Daoy (cell line): Measurements from ENCODE around the gene RARB. TPM values are rescaled to one million over a fixed set of nuclear protein-coding genes. Genes with fewer than 3 reads are reported as not detected.

ENCODE experiments used
- DNase-seq: peaks from one replicate; pipeline ENCODE4 v3.0.0-alpha.2; 2015; ENCODE audit warnings: low read depth
- total RNA-seq: library from RNA; depleted of rRNA; stranded (reverse); fragments of >200 nt; shearing (Covaris generic); gene quantifications from 2 replicates; pipeline ENCODE4 v1.2.3, GENCODE V29; 2014; rRNA removed

The RARB gene
- total RNA-seq, 1 experiment from 2014 or later: 4.7 TPM

DNA sequence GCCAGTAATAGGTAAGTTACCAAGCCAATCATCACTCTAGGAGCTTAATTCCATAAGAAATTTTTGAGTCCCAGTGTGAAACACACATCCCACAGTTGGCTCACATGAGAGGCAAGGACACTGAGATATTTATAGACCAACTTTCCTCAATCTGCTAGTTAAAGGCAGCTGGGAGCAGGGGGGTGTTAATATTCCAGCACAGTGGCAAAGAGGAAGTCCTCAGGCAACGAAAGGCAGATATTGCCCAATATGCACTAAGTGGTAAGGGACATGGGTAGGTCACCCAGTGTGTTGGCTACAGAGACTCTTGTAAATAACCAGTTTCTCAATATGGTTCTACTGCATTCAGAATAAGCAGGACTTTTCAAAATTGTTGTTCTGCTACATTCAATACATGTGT lies 175.6 kb downstream of the RARB start:
- no peak for DNase-seq

DNA sequence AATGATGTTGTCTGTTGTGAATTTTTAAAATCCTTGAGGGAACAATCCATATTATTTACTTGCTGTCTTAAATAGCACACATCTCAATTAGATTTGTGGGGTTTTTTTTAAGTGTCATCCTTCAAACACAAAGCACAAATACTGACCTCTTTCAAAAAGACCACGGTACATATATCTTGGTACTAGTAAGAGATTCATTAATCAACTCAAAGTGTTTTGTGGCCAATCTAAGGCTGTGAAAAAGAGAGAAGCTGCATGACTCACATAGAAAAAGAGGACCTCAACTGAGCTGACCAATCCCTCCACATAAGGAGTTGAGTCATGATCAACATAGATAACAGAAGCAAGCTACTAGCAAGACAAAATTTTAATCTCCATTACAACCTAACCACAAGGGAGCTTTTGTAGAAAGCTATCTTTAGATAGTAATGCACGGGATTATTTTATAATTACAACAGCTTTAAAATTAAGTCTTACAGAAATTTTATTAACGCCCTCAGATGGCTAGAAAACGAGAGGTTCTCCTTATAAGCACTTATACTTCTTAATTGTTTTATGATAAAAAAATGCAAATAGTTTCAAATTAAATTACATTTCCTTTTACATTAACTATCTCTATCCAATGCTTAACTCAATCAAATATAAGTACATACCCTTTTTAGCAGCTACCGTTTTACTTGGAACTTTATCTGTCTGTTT lies 176.2 kb downstream of the RARB start:
- peak; percentile 77 for DNase-seq

DNA sequence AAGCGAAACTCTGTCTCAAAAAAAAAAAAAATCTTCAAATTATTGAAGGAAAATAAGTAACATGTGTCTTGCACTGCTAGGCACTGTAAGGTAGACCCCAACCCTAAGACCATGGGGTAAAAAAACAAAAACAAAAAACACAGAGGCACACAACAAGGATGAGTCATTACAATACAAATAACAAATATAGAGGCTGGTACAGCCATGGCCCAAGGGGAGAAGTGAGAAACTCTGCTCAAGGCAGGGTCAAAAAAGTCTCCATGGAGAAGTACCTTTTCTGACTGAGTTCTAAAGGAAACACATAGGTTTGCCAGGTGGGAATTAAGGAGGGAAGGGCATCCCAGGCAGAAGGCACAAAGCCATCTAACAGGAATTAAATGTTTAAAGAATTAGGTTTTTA lies 182.1 kb downstream of the RARB start:
- DNase-seq: no peak

DNA sequence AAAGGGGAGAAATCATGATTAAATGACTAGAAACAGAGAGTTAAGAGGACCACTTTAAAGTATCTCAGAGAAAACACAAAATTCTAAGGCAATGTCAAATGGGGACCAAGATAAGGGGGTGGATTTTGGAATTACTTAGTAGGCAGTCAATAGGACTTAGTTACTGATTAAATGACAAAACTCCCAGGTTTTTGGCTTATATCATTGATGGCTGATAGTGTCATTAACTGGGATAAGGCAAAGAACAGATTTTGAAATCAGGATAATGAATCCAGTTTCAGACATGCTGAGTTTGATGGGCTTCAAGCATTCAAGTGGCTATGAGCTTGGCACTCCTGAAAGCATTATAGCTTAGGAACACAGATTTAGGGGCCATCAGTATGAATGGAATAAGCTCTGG lies 182.7 kb downstream of the RARB start:
- DNase-seq: no peak

DNA sequence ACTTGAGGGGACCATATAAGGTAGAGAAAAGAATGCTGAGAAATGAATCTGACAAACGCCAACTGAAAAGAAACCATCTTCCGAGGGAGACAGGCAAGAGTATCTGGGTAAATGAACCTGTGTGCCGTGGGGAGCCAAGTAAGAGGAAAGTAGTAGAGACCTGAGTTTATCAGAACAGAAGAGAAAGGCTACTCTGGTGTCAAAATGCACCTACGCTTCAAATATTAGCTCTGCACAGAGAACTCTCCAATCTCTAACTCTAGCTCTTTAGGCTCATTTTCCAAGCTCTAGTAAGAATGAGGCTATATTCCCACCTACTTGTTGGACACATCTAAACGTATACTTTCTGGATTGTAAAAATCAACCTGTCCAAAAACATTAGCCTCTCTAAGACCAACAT lies 183.1 kb downstream of the RARB start:
- DNase-seq: no peak

DNA sequence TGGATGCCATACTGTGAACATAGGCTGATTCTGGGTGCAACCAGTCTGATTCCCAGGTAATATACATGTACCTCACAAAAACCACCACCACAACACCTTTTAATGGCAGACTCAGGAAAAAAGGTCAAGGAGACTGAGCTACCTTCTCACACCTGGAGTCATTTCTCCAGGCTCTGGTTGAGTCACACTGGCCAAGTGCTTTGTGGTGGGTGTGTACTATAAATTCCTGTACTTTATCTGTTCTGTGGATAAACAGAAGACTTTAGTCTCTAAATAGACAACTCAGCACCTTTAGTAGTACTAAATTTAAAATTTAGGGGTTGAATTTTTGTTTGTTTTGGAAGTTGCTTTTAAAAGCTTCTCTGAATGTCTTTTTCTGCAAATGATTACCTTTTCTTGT lies 190.0 kb downstream of the RARB start:
- no peak for DNase-seq

DNA sequence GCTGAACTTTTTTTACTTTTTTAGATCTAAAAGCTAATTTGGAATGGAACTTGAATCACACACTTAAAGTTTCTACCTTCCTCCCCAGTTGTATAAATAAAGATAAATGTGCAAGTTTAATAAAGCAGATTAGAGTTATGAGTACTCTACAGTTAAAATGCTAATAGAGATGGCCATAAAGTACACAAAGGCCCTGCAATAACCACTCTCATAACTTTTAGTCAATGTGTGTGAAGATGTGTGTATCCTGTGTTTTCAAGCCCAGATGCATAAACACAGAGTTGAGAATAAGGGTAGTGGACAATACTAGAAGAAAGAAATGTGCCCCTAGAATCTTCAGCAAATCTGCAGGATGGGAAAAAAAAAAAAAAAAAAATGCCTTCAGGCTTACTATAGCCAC lies 191.3 kb downstream of the RARB start:
- no peak for DNase-seq

DNA sequence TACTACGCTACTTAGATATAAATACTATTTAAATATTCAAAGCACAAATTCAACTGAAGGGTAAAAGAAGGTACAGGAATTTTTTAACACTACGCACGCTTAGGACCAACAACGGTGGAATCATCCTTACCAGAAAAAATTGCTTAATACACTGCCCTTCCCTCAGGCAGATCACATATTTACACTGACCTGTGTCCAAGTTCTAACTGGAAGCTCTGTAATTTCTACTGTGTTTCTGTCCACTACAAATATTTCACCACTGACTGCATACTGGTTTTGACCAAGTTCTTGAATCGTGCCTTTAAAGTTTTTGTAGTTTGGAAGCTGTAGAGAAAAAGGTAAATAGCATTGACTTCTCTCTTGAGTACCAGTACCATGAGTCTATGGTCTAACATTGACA lies 192.4 kb downstream of the RARB start:
- no peak for DNase-seq

DNA sequence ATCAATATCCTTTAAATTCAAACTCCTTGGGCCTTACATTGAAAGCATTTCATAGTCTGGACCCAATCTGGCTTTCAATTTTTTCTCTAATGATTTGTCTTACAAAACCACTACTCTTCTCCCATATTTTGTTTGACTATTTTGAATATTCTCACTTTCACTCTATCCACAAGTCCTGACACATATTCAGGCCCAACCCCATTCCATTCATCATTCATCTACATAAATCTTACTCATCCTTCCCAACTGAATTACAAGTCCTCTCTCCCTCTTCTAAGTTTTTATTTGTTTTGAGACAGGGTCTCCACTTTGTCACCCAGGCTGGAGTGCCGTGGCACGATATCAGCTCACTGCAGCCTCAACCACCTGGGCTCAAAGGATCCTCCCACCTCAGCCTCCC lies 193.0 kb downstream of the RARB start:
- DNase-seq: no peak

DNA sequence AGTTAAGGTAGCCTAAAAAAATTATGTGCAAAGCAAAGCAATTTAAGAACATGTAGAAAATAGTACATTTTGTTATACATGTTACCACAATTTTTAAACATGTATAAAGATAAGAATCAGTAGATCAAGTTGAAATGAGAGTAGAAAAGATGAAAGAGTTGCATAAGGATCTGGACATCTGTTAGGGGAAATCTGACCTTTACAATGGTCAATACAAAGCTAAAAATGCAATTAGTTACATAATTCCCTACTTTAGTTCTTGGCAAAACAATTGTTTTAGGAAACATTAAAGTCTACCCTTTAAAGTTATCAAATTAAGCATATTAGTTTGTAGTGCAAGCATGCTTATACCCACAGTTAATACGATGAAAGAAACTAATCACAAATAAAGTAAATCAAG lies 203.9 kb downstream of the RARB start:
- no peak for DNase-seq

DNA sequence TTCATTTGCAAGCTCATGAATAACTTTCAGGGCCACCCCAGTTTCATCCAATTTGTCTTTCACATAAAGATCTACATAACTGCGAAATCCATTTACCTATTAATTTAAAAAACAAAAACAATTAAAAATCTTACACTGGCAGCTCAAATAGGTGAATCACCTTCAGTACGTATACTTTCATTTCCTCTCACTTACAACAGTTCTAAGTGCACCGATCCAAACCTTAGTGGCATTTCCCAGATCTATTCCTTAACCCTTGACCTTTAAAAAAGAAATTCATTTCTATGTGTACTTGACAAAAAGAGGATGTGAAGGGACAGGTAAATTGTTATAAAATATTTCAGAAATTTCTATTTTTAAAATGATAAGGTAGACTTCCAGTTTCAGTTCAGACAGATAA lies 205.9 kb downstream of the RARB start:
- no peak for DNase-seq

DNA sequence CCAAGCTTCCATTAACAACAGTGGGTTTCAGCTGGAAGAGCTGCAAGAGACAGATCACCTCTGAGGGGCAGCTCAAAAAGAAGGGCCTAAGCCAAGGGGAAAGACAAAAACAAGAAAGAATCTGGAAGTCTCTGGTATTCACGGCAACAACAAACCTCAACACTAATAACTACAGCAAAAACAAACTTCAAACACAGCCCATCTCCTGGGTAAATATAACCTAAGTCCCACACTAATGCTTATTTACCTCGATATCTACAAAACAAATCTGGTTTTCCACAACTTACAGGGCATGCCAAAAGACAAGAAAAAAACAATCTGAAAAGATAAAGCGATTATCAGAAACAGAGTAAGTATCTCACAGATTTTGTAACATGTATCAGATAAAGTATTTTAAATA lies 207.0 kb downstream of the RARB start:
- no peak for DNase-seq

Other genes starting within 250 kb of the RARB start
- 73.3 and 85.3 TPM in 2 replicates for gene TOP2B, start 236.6 kb downstream of the RARB start, total RNA-seq